ENCODE data around the gene MBTPS2.

- no peak for TF ChIP-seq CTCF (IDR thresholded peaks at IDR 0.05)
- TF ChIP-seq POLR2AphosphoS5 (IDR thresholded peaks at IDR 0.05; ENCODE audit: insufficient read depth in 1 of 2, low read depth in 1 of 2) = no peak
Observed at GRCh38 chrX:21930986-21931385, 91.6 kb downstream of the MBTPS2 start.
